Activated T-cell treated with anti-CD3 and anti-CD28 coated beads for 4 hours (primary cell): ENCODE data around the gene DOCK7.
"Not testable (repeated sequence)": the region's sequence is repeated elsewhere in the genome, so short reads cannot be mapped to it uniquely, and the experiment has no call there.

Experiments
- DNase-seq: peaks from one replicate; pipeline ENCODE4 v3.0.0-alpha.2; 2020

DOCK7 gene

DNA sequence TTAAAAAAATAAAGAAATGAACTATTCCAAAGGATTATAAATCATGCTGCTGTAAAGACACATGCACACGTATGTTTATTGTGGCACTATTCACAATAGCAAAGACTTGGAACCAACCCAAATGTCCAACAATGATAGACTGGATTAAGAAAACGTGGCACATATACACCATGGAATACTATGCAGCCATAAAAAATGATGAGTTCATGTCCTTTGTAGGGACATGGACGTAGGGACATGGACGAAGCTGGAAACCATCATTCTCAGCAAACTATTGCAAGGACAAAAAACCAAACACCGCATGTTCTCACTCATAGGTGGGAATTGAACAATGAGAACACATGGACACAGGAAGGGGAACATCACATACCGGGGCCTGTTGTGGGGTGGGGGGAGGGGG is 160.8 kb downstream of the DOCK7 start:
- DNase-seq, result not testable (repeated sequence)

- DNase-seq, result no peak
Measured at GRCh38 chr1:62523860-62524259, 164.3 kb downstream of the DOCK7 start.

DNA sequence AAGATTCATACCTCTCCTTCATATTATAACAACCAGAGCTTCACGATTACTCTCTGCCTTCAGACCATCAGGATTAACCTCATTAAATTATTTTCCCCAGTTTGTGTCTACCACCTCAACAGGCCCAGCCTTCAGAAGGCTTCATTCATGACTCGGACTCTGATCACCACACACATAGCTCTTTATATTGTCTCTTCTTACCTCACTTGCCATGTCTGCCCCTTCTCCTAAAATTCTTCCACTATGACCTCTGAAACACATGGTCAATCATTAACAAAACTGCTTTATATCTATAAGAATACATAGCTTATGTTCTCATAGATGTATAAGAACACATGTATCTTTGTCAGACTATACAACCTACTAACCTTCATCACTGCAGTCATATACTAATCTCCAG is 171.6 kb downstream of the DOCK7 start:
- DNase-seq, result no peak

GRCh38 chr1:62514746-62515423 is 173.3 kb downstream of the DOCK7 start:
- DNase-seq, result no peak

GRCh38 chr1:62513013-62513412 is 175.2 kb downstream of the DOCK7 start:
- no peak for DNase-seq

DNA sequence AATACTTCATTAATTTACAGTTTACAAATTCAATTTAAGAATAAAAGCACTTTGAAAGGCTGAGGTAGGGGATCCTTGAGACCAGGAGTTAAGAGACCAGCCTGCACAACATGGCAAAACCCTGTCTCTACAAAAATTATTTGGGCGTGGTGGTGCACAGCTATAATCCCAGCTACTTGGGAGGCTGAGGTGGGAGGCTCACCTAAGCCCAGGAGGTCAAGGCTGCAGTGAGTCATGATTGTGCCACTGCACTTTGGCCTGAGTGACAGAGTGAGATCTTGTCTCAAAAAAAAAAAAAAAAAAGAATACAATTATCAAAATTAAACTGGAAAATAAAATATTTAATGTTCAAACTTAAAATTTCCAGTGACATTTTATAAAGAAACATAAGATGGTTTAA is 179.2 kb downstream of the DOCK7 start:
- DNase-seq, result no peak

DNA sequence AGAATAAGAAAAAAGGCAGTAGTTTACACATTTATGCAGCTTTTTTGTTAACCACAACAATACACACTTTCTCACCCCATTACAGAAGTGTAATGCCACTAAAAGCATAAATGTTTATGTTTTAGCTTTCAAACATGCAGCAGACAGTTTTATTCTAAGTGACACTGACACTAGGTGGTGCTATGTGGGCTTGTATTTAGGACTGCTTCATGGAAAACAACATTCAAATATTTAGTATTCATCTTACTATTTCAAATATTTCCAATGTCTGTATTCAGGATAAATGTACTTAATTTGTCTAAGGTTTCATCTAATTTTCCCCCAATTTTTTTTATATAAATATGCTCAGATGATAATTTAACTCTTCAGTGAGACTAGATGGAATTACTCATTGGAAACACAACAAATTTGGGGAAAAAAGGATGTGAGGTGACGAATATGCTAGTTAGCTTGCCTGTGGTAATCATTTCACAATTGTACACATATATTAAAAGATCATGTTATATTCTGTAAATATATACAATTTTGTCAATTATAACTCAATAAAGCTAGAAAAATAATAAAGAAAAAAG is 179.9 kb downstream of the DOCK7 start:
- DNase-seq, result no peak

- no peak for DNase-seq
Measured at GRCh38 chr1:62500210-62500609, 188.0 kb downstream of the DOCK7 start.

DNA sequence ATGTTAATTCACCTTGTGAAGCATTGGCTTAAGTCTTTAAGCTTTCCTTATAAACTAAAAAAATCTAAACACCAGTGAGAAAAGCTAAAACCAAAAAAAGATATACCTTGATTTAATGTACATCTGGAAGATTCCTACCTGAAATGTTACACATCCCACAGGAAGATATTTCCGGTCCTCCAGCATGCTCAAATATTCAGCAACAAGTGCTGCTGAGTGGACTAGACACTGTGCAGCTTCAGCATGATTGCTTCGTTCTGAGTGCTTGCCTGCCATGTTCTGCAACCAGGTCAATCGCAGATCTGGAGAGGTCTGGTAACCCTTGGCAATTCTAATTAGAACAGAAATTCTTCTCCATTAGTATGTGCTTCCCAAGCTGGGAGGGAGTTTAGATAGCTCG is 194.0 kb downstream of the DOCK7 start:
- DNase-seq, result no peak

DNA sequence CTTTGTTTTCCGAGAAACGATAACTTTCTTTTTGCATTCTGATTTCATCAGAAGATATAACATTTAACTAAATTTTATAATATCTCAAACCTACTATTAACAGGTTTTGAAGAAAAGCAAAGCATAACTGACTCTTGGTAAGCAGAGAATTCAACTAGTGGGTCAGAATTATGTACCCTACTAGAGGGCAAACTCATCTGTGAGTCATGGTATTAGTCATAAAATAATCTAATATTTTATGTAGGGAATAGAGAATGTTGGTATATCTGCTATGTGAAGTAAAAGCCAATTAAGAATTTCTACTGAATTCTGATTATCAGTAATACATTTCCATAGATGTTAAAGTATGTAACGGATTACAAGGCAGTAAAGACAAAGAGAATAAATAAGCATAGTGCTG is 194.5 kb downstream of the DOCK7 start:
- no peak for DNase-seq

- no peak for DNase-seq
Measured at GRCh38 chr1:62492521-62492920, 195.7 kb downstream of the DOCK7 start.

- DNase-seq, result no peak
Measured at GRCh38 chr1:62487956-62488355, 200.2 kb downstream of the DOCK7 start.

GRCh38 chr1:62484824-62485468 is 203.2 kb downstream of the DOCK7 start:
- DNase-seq, result no peak

GRCh38 chr1:62481681-62482080 is 206.5 kb downstream of the DOCK7 start:
- DNase-seq, result no peak

- no peak for DNase-seq
Measured at GRCh38 chr1:62476525-62477219, 211.5 kb downstream of the DOCK7 start.

GRCh38 chr1:62467092-62467491 is 221.1 kb downstream of the DOCK7 start:
- DNase-seq, result no peak

DNA sequence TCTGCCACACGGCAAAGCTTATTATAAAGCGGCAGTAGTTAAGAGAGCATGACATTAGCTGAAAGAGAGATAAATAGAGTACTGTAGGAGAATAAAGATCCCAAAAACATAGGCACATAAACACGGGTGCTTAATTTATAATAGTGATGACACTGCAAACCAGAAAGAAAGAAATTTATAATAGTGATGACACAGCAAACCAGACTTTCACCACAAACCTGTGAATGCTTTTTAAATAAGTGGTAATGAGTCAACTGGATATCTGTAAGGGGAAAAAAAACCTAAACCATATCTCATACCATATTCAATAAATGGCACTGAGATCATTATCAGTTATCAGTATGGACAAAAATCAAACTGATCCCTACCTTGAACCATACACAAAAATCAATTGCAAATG is 225.8 kb downstream of the DOCK7 start:
- DNase-seq, result no peak

- DNase-seq, result no peak
Measured at GRCh38 chr1:62457955-62458354, 230.2 kb downstream of the DOCK7 start.

DNA sequence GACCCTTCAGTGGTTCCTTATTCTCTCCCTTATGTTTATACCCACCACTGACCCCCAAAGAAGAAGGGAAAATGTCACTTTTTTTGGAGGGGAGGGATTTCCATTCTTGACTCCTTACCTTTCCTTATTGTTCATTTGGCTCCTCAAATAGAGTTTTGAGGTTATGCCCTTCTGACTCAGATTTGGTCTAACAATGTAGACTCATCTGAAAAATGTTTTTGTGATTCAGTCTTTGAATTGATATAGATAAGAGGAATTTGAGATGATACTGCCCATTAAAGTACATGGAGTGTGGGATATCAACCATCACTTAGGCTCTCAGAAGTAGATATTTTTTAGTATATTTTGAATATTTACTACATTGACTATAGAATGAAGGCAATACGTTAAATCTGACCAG is 235.2 kb downstream of the DOCK7 start:
- DNase-seq, result no peak

GRCh38 chr1:62450301-62450700 is 237.9 kb downstream of the DOCK7 start:
- DNase-seq, result no peak

DNA sequence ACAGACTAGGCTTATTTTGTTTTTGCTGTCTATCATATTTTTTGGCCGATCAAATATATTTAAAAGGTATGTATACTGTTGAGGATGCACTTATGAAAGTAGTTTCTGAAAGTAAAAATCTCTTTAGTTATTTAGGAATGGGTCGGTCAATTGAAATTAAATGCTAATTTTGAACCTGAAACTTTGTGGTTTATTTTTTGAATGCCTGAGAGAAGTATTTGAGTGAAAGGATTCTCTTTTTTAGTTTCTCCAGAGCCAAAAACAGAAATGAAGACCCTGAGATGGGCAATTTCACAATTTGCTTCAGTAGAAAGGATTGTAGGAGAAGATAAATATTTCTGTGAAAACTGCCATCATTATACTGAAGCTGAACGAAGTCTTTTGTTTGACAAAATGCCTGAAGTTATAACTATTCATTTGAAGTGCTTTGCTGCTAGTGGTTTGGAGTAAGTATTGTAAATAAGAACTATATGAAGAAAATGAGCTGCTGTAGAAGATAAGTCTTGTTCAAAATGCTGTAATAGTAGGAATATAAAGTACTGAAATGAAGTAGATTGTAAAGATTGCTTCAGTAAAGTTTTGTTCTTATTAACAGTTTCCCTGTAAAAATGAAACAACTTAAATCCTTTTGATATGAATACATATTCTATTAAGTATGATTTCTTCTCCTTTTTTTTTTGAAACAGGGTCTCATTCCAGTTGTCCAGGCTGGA is 239.8 kb downstream of the DOCK7 start:
- no peak for DNase-seq

DNA sequence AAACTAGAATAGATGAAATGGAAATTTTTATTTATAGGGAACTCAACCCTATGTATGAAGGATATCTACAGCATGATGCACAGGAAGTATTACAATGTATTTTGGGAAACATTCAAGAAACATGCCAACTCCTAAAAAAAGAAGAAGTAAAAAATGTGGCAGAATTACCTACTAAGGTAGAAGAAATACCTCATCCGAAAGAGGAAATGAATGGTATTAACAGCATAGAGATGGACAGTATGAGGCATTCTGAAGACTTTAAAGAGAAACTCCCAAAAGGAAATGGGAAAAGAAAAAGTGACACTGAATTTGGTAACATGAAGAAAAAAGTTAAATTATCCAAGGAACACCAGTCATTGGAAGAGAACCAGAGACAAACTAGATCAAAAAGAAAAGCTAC is 243.5 kb downstream of the DOCK7 start:
- no peak for DNase-seq

- no peak for DNase-seq
Measured at GRCh38 chr1:62439652-62440371, 248.4 kb downstream of the DOCK7 start.
